SK-N-SH (cell line): Measurements from ENCODE around the gene TRIM7. TPM values are rescaled to one million over a fixed set of nuclear protein-coding genes. Genes with fewer than 3 reads are reported as not detected.
"Not testable (repeated sequence)": the region's sequence is repeated elsewhere in the genome, so short reads cannot be mapped to it uniquely, and the experiment has no call there.

Source experiments
- CTCF ChIA-PET: fragments of 300-600, 350-600 bp; formaldehyde crosslinking; extraction: SDS; loops from one replicate; lab custom pipeline; 2021; lab: Yijun Ruan, JAX
- POLR2A ChIA-PET: fragments of 350-600 bp; sonication (Branson Sonifier 250); formaldehyde crosslinking; extraction: SDS; loops from one replicate; lab custom pipeline; 2020; ENCODE audit warnings: antibody characterized with exemption, inconsistent platforms; lab: Yijun Ruan, JAX
- DNase-seq: peaks from one replicate; pipeline ENCODE4 v3.0.0; 2012
- H2AFZ ChIP-seq: fragments of 200-600 bp; sonication (generic); 2 replicates; pipeline ENCODE4 v1.8.1; 2016; ENCODE audit warnings: antibody characterized with exemption, mild to moderate bottlenecking, low read depth
- H3F3A ChIP-seq: fragments of 200-600 bp; sonication (generic); replicated peaks from 2 replicates; pipeline ENCODE3; 2016; ENCODE audit warnings: antibody characterized with exemption, mild to moderate bottlenecking; ENCODE audit not compliant: insufficient read depth
- H3K27ac ChIP-seq, 2 experiments: fragments of 200-500 bp in 1 of 2; fragments of 200-600 bp in 1 of 2; sonication (Bioruptor generic) in 1 of 2; sonication (generic), shearing (Covaris generic) in 1 of 2; 2 replicates each; pipeline versions ENCODE4 v1.5.1 to v1.6.1; 2014 to 2016; ENCODE audit warnings: low read depth in 2 of 2, inconsistent platforms in 1 of 2, low read length in 1 of 2, mild to moderate bottlenecking in 1 of 2, mixed read lengths in 1 of 2
- H3K27me3 ChIP-seq: fragments of 200-600 bp; sonication (generic), shearing (Covaris generic); 2 replicates; pipeline ENCODE4 v1.6.1; 2016; ENCODE audit warnings: mixed run types; ENCODE audit not compliant: insufficient read depth
- H3K36me3 ChIP-seq, 2 experiments: fragments of 200-500 bp in 1 of 2; fragments of 200-600 bp in 1 of 2; sonication (Bioruptor generic) in 1 of 2; sonication (generic) in 1 of 2; replicated peaks in 1 of 2; 2 replicates each; pipeline versions ENCODE3 to v1.5.1; 2014 to 2016; ENCODE audit warnings: low read length in 1 of 2, mild to moderate bottlenecking in 1 of 2; ENCODE audit not compliant: insufficient read depth in 2 of 2, control insufficient read depth in 1 of 2
- H3K4me1 ChIP-seq, 2 experiments: fragments of 200-500 bp in 1 of 2; fragments of 200-600 bp in 1 of 2; sonication (Bioruptor generic) in 1 of 2; sonication (generic), shearing (Covaris generic) in 1 of 2; 2 replicates each; pipeline versions ENCODE4 v1.5.1 to v1.6.1; 2014 to 2016; ENCODE audit warnings: low read depth in 1 of 2, low read length in 1 of 2, mixed run types in 1 of 2; ENCODE audit not compliant: insufficient read depth in 2 of 2, control insufficient read depth in 1 of 2
- H3K4me2 ChIP-seq: fragments of 200-600 bp; sonication (generic), shearing (Covaris generic); 2 replicates; pipeline ENCODE4 v1.6.1; 2017; ENCODE audit warnings: mixed run types
- H3K4me3 ChIP-seq, 2 experiments: fragments of 200-500 bp in 1 of 2; fragments of 200-600 bp in 1 of 2; sonication (Bioruptor generic) in 1 of 2; sonication (generic), shearing (Covaris generic) in 1 of 2; 2 replicates each; pipeline versions ENCODE4 v1.5.1 to v1.8.1; 2014 to 2016; ENCODE audit warnings: low read depth in 2 of 2, inconsistent platforms in 1 of 2, low read length in 1 of 2, mild to moderate bottlenecking in 1 of 2, mixed read lengths in 1 of 2, moderate library complexity in 1 of 2
- H3K79me2 ChIP-seq: fragments of 200-600 bp; sonication (generic); 2 replicates; pipeline ENCODE4 v1.8.1; 2017; ENCODE audit warnings: mild to moderate bottlenecking; ENCODE audit not compliant: insufficient read depth
- H3K9ac ChIP-seq: fragments of 200-600 bp; sonication (generic); 2 replicates; pipeline ENCODE4 v1.6.1; 2017; ENCODE audit warnings: mixed run types
- H3K9me2 ChIP-seq: fragments of 200-600 bp; sonication (generic); 2 replicates; pipeline ENCODE4 v1.6.1; 2017; ENCODE audit warnings: mixed run types
- H3K9me3 ChIP-seq: fragments of 200-600 bp; sonication (generic); 2 replicates; pipeline ENCODE4 v1.6.1; 2017; ENCODE audit warnings: mixed run types, mild to moderate bottlenecking, moderate library complexity
- H4K20me1 ChIP-seq: fragments of 200-600 bp; sonication (generic); 2 replicates; pipeline ENCODE4 v1.6.1; 2017; ENCODE audit warnings: mild to moderate bottlenecking, mixed run types; ENCODE audit not compliant: insufficient read depth
- CHD2 ChIP-seq: fragments of 150-350 bp; IDR thresholded peaks from 2 replicates; pipeline ENCODE4 v1.6.1; 2018; ENCODE audit warnings: low read length; ENCODE audit not compliant: partially characterized antibody
- ELF1 ChIP-seq: IDR thresholded peaks from 2 replicates; pipeline ENCODE4 v1.4.0; 2012
- EZH2phosphoT487 ChIP-seq: fragments of 200-600 bp; sonication (generic); IDR thresholded peaks from 2 replicates; pipeline ENCODE4 v1.6.1; 2017; ENCODE audit warnings: low read depth, mixed run types, mild to moderate bottlenecking, antibody characterized with exemption, moderate library complexity, borderline replicate concordance
- FOXM1 ChIP-seq: IDR thresholded peaks from 2 replicates; pipeline ENCODE4 v1.4.0; 2012; ENCODE audit warnings: low read depth, mild to moderate bottlenecking
- GABPA ChIP-seq: IDR thresholded peaks from 2 replicates; pipeline ENCODE4 v1.4.0; 2012; ENCODE audit warnings: low read depth, mild to moderate bottlenecking
- GATA2 ChIP-seq: sonication (generic); formaldehyde crosslinking; IDR thresholded peaks from 2 replicates; pipeline ENCODE4 v1.5.0; 2020; ENCODE audit warnings: mild to moderate bottlenecking, missing genetic modification reagents
- MXI1 ChIP-seq: IDR thresholded peaks from 2 replicates; pipeline ENCODE4 v1.6.1; 2012; ENCODE audit warnings: mild to moderate bottlenecking, low read depth, low read length, improper control_type of control experiment
- NFIC ChIP-seq: IDR thresholded peaks from 2 replicates; pipeline ENCODE4 v1.4.0; 2012; ENCODE audit warnings: borderline replicate concordance
- RAD21 ChIP-seq: IDR thresholded peaks from 2 replicates; pipeline ENCODE4 v1.6.1; 2012; ENCODE audit warnings: mild to moderate bottlenecking, low read length
- RCOR1 ChIP-seq: fragments of 150-350 bp; IDR thresholded peaks from 2 replicates; pipeline ENCODE4 v1.6.1; 2017; ENCODE audit warnings: antibody characterized with exemption, low read length
- RFX5 ChIP-seq: IDR thresholded peaks from 2 replicates; pipeline ENCODE4 v1.6.1; 2012; ENCODE audit warnings: mild to moderate bottlenecking, improper control_type of control experiment, low read length
- SMC3 ChIP-seq: IDR thresholded peaks from 2 replicates; pipeline ENCODE4 v1.6.1; 2012; ENCODE audit warnings: low read depth, low read length, improper control_type of control experiment
- TCF12 ChIP-seq: IDR thresholded peaks from 2 replicates; pipeline ENCODE4 v1.4.0; 2012
- TEAD4 ChIP-seq: IDR thresholded peaks from 2 replicates; pipeline ENCODE4 v1.4.0; 2012; ENCODE audit warnings: mild to moderate bottlenecking, borderline replicate concordance; ENCODE audit not compliant: insufficient read depth
- YY1 ChIP-seq: IDR thresholded peaks from 2 replicates; pipeline ENCODE4 v1.4.0; 2012; ENCODE audit warnings: low read depth, mild to moderate bottlenecking
- WGBS: methylation state at CpG from one replicate; pipeline ENCODE4 v1.1.6; 2017; ENCODE audit warnings: low lambda C conversion rate; 5-methylcytosine and 5-hydroxymethylcytosine counted together
- polyA plus RNA-seq, 3 experiments: library from polyadenylated mRNA; depleted of rRNA; stranded (reverse); fragments of >200 nt; gene quantifications; 2 replicates each; pipeline ENCODE4 v1.2.3, GENCODE V29; 2012
- TF ChIP-seq, protein P1 (sequence below): fragments of 200-600 bp; sonication (generic); IDR thresholded peaks from 2 replicates; pipeline ENCODE4 v1.6.1; 2017; ENCODE audit warnings: antibody characterized with exemption, mild to moderate bottlenecking, moderate library complexity
- TF ChIP-seq, protein P2 (sequence below): IDR thresholded peaks from 2 replicates; pipeline ENCODE4 v1.4.0; 2012; ENCODE audit warnings: low read depth, borderline replicate concordance

TRIM7 gene
- polyA plus RNA-seq, 1 of the 3 experiments (the other 2 are of a cell fraction): 3.5 TPM

DNA sequence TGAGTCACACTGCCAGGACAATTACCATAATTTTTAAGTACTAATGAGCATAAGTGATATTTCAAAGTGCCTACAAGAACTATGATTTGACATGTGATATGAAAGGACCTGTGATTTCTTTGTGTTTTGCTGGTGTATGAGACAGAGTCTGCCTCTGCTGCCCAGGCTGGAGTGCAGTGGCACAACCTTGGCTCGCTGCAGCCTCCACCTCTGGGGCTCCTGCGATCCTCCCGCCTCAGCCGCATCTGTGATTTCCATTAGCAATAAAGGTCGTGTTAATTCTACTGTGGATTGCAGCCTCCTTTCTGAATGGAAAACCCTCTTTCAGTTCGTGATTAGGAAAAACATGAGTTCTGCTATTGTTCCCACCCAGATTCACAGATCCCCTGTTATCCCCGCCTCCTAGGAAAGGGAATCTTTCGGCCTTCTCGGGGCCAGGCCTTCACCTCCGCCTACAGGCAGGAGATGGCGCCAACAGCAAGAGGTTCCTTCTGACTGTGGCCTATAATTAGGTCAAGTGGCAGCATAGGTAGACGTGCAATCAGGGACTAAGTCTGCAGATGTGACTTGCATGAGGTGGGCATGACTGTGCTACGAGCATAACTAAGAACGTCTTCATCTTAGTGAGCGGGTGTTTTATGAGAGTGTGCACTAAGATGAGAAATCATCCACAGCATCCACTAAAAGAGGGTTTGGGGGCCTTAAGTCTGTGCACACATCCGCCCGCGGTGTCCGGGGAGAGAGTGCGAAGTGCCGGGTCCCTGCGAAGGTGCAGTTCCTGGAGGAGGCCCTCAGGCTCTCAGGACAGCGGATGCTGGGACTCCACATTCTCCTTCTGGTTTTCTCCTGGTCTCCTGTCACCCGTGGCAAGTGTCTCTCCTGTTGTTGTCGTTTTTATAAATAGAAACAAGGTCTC lies 23.1 kb downstream of the TRIM7 start:
- WGBS: 62% methylated on average over 24 of the region's 25 CpGs
- Histone ChIP-seq H3K9ac (no peak overlapping the region), H3K27me3 (no peaks in the 10 kb centered on the region), H2AFZ (no peak overlapping the region), H3K4me1 (no peaks in the 10 kb centered on the region; a peak in 1 of 4 replicates), H3F3A (peaks cover 10% of the 10 kb centered on the region), H3K79me2 (no peaks in the 10 kb centered on the region), H3K9me2 (no peaks in the 10 kb centered on the region), H3K4me2 (no peak overlapping the region), H4K20me1 (no peaks in the 10 kb centered on the region), H3K4me3 (no peak overlapping the region; a peak in 1 of 4 replicates), H3K9me3 (no peaks in the 10 kb centered on the region), H3K27ac (no peak overlapping the region), H3K36me3 (no peaks in the 10 kb centered on the region)
- CTCF ChIA-PET: interaction anchor here (0.7 to 2.8 kb wide), 4 partner anchors 9 to 41 kb away, joined by 3 to 14 read pairs (median 4); partner anchors contain the start of gene TRIM41
- peak; percentile 71 for DNase-seq
- TF ChIP-seq TCF12 (no peak), ELF1 (no peak), RCOR1 (no peak), RAD21 (peak; percentile 83), MXI1 (no peak), RFX5 (no peak), SMC3 (peak; percentile 72), CHD2 (no peak), TEAD4 (no peak), NFIC (no peak), YY1 (no peak), FOXM1 (no peak), GATA2 (CRISPR knock-in tag) (no peak), GABPA (no peak), EZH2phosphoT487 (no peak)
- TF ChIP-seq, protein P1, sequence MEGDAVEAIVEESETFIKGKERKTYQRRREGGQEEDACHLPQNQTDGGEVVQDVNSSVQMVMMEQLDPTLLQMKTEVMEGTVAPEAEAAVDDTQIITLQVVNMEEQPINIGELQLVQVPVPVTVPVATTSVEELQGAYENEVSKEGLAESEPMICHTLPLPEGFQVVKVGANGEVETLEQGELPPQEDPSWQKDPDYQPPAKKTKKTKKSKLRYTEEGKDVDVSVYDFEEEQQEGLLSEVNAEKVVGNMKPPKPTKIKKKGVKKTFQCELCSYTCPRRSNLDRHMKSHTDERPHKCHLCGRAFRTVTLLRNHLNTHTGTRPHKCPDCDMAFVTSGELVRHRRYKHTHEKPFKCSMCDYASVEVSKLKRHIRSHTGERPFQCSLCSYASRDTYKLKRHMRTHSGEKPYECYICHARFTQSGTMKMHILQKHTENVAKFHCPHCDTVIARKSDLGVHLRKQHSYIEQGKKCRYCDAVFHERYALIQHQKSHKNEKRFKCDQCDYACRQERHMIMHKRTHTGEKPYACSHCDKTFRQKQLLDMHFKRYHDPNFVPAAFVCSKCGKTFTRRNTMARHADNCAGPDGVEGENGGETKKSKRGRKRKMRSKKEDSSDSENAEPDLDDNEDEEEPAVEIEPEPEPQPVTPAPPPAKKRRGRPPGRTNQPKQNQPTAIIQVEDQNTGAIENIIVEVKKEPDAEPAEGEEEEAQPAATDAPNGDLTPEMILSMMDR: peak; percentile 76
- TF ChIP-seq, protein P2, sequence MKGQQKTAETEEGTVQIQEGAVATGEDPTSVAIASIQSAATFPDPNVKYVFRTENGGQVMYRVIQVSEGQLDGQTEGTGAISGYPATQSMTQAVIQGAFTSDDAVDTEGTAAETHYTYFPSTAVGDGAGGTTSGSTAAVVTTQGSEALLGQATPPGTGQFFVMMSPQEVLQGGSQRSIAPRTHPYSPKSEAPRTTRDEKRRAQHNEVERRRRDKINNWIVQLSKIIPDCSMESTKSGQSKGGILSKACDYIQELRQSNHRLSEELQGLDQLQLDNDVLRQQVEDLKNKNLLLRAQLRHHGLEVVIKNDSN: no peak
- POLR2A ChIA-PET: no interaction called here

DNA sequence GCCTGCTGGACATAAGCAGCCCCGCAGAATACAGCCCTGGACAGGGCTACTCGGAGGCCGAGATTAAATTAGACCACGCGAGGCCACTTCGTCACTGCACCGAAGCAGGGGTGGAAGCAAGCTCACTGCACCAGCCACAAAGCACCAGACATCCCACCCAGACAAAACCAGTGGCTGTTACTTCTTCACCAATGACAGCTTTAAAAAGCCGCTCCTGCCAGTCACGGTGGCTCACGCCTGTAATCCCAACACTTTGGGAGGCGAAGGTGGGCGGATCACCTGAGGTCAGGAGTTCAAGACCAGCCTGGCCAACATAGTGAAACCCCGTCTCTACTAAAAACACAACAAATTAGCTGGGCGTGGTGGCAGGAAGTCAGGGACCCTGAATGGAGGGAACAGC lies 27.4 kb downstream of the TRIM7 start:
- not testable (repeated sequence) for H4K20me1 ChIP-seq, H3K36me3 ChIP-seq, H3K4me1 ChIP-seq, H3K27me3 ChIP-seq, H3F3A ChIP-seq, H3K9me2 ChIP-seq, H3K9me3 ChIP-seq, H2AFZ ChIP-seq, H3K79me2 ChIP-seq, H3K9ac ChIP-seq, H3K27ac ChIP-seq, H3K4me2 ChIP-seq, DNase-seq, H3K4me3 ChIP-seq
- ChIA-PET POLR2A (interaction anchor here (0.6 kb wide), 1 partner anchor 337 kb away, joined by 3 read pairs; no protein-coding TSS in a partner anchor), CTCF (interaction anchor here (0.6 to 1.1 kb wide), 2 partner anchors 19 to 518 kb away, joined by 3 read pairs; no protein-coding TSS in a partner anchor)
- WGBS: 38% methylated on average over 12 of the region's 14 CpGs
